Chondrocyte (in vitro differentiated cells): ENCODE results near the gene AK5. TPM values are rescaled to one million over a fixed set of nuclear protein-coding genes. Genes with fewer than 3 reads are reported as not detected.

Source experiments
- DNase-seq: peaks from one replicate; pipeline ENCODE4 v3.0.0; 2021; ENCODE audit warnings: mixed read lengths, low spot score
- H3K27ac Mint-ChIP-seq: one replicate; pipeline ENCODE4 v1.8.0; 2021; ENCODE audit warnings: mild to moderate bottlenecking, moderate library complexity, mixed read lengths; ENCODE audit not compliant: unreplicated experiment
- H3K27me3 Mint-ChIP-seq: 2 replicates; pipeline ENCODE4 v1.8.0; 2021; ENCODE audit warnings: low read depth, mixed read lengths
- H3K36me3 Mint-ChIP-seq: 2 replicates; pipeline ENCODE4 v1.8.0; 2021; ENCODE audit warnings: low read depth, mixed read lengths
- H3K4me1 Mint-ChIP-seq: 2 replicates; pipeline ENCODE4 v1.8.0; 2021; ENCODE audit warnings: low read depth, mild to moderate bottlenecking, mixed read lengths
- H3K4me3 Mint-ChIP-seq: one replicate; pipeline ENCODE4 v1.8.0; 2021; ENCODE audit warnings: mild to moderate bottlenecking, moderate library complexity, mixed read lengths; ENCODE audit not compliant: unreplicated experiment
- H3K9me3 Mint-ChIP-seq: 2 replicates; pipeline ENCODE4 v1.8.0; 2021; ENCODE audit warnings: low read depth, mixed read lengths
- total RNA-seq: library from RNA; stranded (reverse); gene quantifications from 3 replicates; pipeline ENCODE4 v1.2.1, GENCODE V29; 2021
- TF ChIP-seq, protein P1 (sequence below): fragments of 200-600 bp; sonication (generic); IDR thresholded peaks from 2 replicates; pipeline ENCODE4 v1.5.0; 2021; ENCODE audit warnings: antibody characterized with exemption, mild to moderate bottlenecking, moderate library complexity

The AK5 gene
- total RNA-seq, 1 donor from 2014 or later: 6.2 TPM

DNA sequence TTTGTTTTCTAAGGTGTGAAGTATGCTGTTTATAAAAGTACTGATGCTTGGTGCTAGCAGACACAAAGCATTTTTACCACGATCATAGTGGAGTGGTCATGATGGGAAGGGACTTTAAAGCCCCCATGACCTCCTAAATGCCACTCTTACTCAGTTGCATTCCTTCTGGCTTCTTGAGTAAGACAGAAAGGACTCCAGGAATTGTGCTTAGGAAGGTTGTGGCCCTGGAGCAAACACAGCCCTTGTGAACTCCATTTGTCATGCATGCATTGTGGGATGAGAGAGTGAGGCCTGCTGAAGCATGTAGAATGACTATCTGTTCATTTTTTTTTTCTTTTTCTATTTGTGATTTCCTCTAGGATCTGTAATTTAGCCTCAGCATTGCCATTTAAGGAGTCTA, 34.2 kb downstream of the AK5 start:
- H3K27me3 Mint-ChIP-seq: no peaks in the 10 kb centered on the region
- no peak for DNase-seq
- no peaks in the 10 kb centered on the region for H3K9me3 Mint-ChIP-seq
- H3K27ac Mint-ChIP-seq: no peak overlapping the region
- TF ChIP-seq, protein P1, sequence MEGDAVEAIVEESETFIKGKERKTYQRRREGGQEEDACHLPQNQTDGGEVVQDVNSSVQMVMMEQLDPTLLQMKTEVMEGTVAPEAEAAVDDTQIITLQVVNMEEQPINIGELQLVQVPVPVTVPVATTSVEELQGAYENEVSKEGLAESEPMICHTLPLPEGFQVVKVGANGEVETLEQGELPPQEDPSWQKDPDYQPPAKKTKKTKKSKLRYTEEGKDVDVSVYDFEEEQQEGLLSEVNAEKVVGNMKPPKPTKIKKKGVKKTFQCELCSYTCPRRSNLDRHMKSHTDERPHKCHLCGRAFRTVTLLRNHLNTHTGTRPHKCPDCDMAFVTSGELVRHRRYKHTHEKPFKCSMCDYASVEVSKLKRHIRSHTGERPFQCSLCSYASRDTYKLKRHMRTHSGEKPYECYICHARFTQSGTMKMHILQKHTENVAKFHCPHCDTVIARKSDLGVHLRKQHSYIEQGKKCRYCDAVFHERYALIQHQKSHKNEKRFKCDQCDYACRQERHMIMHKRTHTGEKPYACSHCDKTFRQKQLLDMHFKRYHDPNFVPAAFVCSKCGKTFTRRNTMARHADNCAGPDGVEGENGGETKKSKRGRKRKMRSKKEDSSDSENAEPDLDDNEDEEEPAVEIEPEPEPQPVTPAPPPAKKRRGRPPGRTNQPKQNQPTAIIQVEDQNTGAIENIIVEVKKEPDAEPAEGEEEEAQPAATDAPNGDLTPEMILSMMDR: no peak
- H3K36me3 Mint-ChIP-seq: no peaks in the 10 kb centered on the region
- peaks cover 5% of the 10 kb centered on the region for H3K4me1 Mint-ChIP-seq
- H3K4me3 Mint-ChIP-seq: no peak overlapping the region

DNA sequence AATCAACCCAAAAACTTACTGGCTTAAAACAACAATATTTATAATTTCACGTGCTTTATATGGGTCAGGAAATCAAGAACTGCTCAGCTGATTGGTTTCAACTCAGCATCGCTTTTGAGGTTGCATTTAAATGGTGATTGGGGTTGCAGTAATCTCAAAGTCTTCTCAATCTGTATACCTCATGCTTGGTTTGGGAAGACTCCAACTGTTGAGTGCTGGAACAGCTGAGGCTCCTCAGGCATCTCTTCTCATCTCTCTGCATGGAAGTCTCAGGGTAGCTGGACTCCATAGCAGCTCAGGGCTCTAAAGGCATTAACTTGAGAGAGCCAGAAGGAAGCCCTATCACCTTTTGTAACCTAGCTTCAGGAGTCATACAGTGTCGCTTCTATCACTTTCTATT, 35.1 kb downstream of the AK5 start:
- TF ChIP-seq, protein P1: no peak
- Mint-ChIP-seq H3K4me1 (peaks cover 11% of the 10 kb centered on the region), H3K27ac (no peak overlapping the region), H3K9me3 (no peaks in the 10 kb centered on the region), H3K4me3 (no peak overlapping the region), H3K27me3 (no peaks in the 10 kb centered on the region), H3K36me3 (no peaks in the 10 kb centered on the region)
- DNase-seq: no peak

DNA sequence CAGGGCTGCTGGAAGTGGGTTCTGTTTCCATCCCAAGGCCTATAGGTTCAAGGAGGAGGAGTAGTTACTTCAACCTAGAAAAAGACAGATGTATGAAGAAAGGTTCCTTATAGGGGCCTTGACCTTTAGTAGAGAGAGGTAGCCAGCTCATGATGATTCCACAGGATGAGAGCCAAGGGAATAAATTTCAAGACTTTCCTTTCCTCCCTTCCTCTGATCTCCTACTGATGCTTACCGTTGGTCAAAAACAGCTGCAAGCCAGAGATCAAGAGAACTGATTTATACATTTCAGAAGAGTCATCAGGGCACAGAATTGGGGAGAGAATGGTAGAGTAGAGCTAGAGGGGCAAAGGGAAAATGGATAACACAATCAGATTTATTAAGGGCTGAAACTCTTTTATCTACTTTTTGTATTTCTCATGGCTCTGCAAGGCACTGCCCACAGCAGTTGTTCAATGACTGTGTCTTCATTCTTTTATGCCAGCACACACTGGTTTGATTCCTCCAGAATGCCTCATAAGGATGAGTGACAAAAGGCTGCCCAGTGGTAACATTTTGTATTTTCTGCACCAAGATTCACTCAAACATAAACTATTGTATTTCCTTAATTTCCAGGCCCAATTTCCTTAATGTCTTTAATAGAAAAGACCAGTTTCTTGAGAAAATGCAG, 37.4 kb downstream of the AK5 start:
- no peak overlapping the region for H3K4me3 Mint-ChIP-seq
- TF ChIP-seq, protein P1: no peak
- no peak for DNase-seq
- no peaks in the 10 kb centered on the region for H3K27me3 Mint-ChIP-seq
- H3K9me3 Mint-ChIP-seq: no peaks in the 10 kb centered on the region
- H3K27ac Mint-ChIP-seq: no peak overlapping the region
- H3K36me3 Mint-ChIP-seq: no peaks in the 10 kb centered on the region
- peaks cover 16% of the 10 kb centered on the region for H3K4me1 Mint-ChIP-seq

DNA sequence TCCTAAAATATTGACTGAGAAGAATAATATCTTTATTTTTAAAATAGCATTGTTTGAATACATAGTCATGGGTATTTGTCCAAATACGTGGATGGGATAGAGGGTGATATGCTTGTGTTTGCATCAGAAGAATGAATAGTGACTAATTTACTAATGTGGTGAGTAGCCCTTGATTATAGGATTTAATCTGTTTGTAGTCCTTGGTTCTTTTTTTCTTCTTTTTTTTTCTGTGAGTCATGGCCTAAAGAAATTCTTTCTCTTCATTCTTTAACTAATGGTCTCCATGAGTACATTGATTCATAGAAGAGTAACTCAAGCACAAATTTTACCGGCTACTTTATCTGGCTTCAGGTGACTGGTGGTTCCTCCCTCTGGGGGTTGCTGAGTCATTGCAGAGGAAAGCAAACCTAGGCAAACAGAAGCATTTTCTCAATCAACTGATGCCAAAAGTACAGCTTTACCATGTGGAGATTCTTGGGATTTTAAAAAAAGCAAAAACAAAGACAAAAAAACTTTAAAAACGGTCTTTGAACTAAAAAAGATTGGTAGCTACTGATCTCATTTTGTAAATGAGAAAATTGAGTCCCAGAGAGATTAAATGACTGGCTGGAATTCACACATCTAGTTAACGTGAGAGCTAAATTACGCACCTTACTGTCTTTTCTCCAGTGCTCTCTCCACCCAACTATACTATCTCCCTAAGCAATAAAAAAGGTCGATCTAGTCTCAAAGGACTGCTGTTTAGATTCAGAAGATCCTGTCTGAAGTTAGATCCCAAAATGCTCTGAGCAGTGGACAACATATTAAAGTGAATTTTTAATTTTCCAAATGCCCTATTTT, 40.5 kb downstream of the AK5 start:
- Mint-ChIP-seq H3K4me3 (no peak overlapping the region), H3K9me3 (no peaks in the 10 kb centered on the region), H3K36me3 (no peaks in the 10 kb centered on the region), H3K27me3 (no peaks in the 10 kb centered on the region), H3K27ac (peak overlapping the region; percentile 74), H3K4me1 (peaks cover 13% of the 10 kb centered on the region)
- no peak for DNase-seq
- TF ChIP-seq, protein P1: no peak

DNA sequence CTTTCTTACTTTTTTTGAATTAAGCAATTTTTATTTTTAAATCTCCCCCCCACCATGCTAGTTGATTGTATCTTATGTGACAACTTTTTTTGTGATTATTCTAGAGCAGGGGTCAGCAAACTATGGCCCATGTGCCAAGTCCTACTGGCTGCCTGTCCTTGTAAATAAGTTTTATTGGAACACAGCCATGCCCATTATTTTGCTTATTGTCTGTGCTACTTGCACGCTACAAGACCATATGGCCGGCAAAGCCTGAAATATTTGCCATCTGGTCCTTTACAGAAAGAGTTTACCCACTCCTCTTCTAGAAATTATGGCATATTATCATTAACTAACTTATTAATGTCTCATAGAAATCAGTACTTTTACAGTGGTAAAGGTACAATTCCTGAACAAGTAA, 51.7 kb downstream of the AK5 start:
- DNase-seq: no peak
- Mint-ChIP-seq H3K9me3 (peaks cover 11% of the 10 kb centered on the region), H3K4me1 (no peaks in the 10 kb centered on the region), H3K27me3 (no peaks in the 10 kb centered on the region), H3K4me3 (no peak overlapping the region), H3K27ac (no peak overlapping the region), H3K36me3 (peaks cover 5% of the 10 kb centered on the region)
- TF ChIP-seq, protein P1: no peak
